ENCODE measurements around the gene PLIN5.

PLIN5 gene

GRCh38 chr19:4580021-4580901, 45.2 kb upstream of the PLIN5 start:
- TF ChIP-seq, protein P1, sequence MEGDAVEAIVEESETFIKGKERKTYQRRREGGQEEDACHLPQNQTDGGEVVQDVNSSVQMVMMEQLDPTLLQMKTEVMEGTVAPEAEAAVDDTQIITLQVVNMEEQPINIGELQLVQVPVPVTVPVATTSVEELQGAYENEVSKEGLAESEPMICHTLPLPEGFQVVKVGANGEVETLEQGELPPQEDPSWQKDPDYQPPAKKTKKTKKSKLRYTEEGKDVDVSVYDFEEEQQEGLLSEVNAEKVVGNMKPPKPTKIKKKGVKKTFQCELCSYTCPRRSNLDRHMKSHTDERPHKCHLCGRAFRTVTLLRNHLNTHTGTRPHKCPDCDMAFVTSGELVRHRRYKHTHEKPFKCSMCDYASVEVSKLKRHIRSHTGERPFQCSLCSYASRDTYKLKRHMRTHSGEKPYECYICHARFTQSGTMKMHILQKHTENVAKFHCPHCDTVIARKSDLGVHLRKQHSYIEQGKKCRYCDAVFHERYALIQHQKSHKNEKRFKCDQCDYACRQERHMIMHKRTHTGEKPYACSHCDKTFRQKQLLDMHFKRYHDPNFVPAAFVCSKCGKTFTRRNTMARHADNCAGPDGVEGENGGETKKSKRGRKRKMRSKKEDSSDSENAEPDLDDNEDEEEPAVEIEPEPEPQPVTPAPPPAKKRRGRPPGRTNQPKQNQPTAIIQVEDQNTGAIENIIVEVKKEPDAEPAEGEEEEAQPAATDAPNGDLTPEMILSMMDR (IDR thresholded peaks at IDR 0.05; ENCODE audit: low read depth, low read length), result peak; percentile 31
- H3K4me3 ChIP-seq (ENCODE audit: low read depth, low read length), result no peak overlapping the region
- no peak for DNase-seq (ENCODE audit: low read depth, low spot score)
- in situ Hi-C loops (cut with HindIII; ENCODE audit: low sequenced_read_pairs), result no loop called here

DNA sequence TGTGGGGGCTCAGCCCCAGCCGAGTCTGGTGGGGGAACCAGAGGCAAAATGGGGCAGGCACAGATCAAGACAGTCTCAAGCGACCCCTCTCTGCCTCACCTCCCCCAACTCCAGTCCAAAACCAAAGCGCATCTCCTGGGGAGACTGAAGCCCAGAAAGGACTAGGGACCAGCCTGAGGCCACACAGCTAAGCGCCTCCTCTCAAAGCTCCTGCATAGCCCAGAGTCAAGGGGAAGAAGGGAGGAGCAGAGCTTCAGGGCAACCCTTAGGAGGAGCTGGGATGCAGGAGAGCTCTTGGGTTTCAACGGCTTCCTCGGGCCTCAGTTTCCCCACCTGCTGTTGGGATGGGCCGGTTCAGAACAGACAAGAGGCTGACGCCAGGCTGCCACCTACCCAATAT, 44.4 kb upstream of the PLIN5 start:
- in situ Hi-C loops (cut with HindIII; ENCODE audit: low sequenced_read_pairs), result no loop called here
- TF ChIP-seq, protein P1 (IDR thresholded peaks at IDR 0.05; ENCODE audit: low read depth, low read length), result no peak
- no peak for DNase-seq (ENCODE audit: low read depth, low spot score)
- no peak overlapping the region for H3K4me3 ChIP-seq (ENCODE audit: low read depth, low read length)

- in situ Hi-C loops (cut with HindIII; ENCODE audit: low sequenced_read_pairs), result no loop called here
- no peak for DNase-seq (ENCODE audit: low read depth, low spot score)
- no peak overlapping the region for H3K4me3 ChIP-seq (ENCODE audit: low read depth, low read length)
- TF ChIP-seq, protein P1 (IDR thresholded peaks at IDR 0.05; ENCODE audit: low read depth, low read length), result no peak
Observed at GRCh38 chr19:4578552-4579248, 43.7 kb upstream of the PLIN5 start.

DNA sequence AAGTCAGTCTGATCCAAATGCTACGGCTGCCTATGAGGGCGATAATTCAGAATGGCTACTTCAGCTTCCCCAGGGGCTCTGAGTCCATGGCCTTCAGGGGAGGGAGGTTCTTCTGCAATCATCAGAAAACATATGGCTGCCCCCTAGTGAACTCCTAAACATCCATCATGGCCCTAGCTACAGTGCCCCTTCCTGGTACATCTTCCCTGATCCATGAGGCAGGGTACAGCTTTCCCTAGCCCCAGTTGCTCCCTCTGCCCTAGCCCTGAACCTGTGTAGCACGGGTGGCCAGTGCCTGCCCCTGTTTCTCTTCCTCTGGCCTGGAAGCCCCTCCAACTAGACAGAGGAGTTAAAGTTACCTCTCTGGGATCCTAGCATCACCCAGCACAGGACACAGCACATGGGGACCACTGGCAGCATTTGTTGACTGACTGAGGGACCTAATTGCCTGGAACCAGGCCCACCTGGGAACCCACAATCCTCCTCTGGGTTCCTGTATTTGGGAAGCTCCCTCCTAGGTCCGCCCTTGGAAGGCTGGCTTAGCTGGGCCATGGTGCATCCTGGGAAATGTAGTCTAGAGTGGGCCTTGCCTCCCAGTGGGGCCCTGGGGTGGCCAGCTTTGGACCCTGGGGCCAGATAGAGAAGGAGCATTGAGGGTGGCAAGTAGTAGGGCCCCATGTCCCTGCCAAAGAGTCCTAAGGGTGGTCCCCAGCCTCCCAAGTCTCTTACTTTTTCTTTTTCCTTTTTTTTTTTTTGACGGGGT, 42.2 kb upstream of the PLIN5 start:
- in situ Hi-C loops (cut with HindIII; ENCODE audit: low sequenced_read_pairs), result no loop called here
- TF ChIP-seq, protein P1 (IDR thresholded peaks at IDR 0.05; ENCODE audit: low read depth, low read length), result no peak
- peak; percentile 15 for DNase-seq (ENCODE audit: low read depth, low spot score)

DNA sequence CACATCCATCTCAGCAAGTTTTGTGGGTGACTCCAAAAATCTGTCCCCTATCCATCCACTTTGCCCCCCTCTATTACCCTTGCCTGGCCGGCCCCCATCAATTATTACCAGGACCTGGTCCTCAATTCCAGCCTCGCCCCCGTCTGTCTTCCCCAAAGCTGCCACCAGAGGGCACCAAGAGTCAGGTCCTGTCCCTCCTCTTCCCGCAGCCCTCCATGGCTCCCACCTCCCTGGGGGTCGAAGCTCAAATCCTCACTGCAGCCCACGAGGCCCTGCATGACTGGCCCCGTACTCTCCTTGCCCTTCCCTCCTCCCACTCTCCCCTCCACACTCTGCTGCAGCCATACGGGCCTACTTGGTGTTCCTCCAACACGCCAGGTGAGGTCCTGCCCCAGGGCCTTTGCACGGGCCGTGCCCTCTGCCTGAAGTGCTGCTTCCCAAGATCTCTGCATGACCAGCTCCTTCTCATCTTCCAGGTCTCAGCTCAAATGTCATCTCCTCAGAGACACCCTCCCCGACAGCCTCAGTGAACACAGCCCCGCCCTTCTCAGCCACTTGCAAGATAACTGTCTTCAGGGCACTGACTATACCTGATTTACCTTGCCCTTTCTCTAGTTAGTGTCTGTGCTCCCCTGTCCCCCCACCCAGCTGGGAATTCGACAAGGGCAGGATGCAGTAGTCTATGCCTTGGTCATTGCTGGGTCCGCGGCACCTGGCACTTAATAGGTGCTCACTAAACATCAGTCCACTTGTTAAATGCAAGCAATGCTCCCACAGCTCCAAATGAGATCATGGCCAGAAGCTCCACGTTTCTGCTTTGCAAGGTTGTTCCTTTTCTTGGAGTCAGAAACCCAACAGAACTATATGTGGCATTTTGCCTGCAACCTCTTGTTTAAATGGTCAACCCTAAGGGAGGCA, 41.3 kb upstream of the PLIN5 start:
- no peak overlapping the region for H3K4me3 ChIP-seq (ENCODE audit: low read depth, low read length)
- DNase-seq (ENCODE audit: low read depth, low spot score), result peak; percentile 38
- in situ Hi-C loops (cut with HindIII; ENCODE audit: low sequenced_read_pairs), result no loop called here
- TF ChIP-seq, protein P1 (IDR thresholded peaks at IDR 0.05; ENCODE audit: low read depth, low read length), result peak; percentile 82

More for the DNA sequence above, 42.2 kb upstream of the PLIN5 start:
- H3K4me3 ChIP-seq (ENCODE audit: low read depth, low read length), result no peak overlapping the region

Measured in astrocyte of the spinal cord (primary cell).